Stimulated activated CD8-positive, alpha-beta memory T cell treated with anti-CD3 and anti-CD28 coated beads, Interleukin-12 subunit alpha, Interleukin-12 subunit beta, amount 100 ng/mL, for 24 hours (primary cell): ENCODE measurements around the gene UBQLN1.
"Not testable (repeated sequence)": the region's sequence is repeated elsewhere in the genome, so short reads cannot be mapped to it uniquely, and the experiment has no call there.

Source experiments
- DNase-seq: peaks from one replicate; pipeline ENCODE4 v3.0.0-alpha.2; 2020; ENCODE audit errors: extremely low read depth

Gene UBQLN1

GRCh38 chr9:83707768-83708514 lies at the start of gene UBQLN1:
Gene UBQLN1 (minus strand): TSS chr9:83707958. CDS start chr9:83707679, 279 bp downstream.
- peak; percentile 76 for DNase-seq

GRCh38 chr9:83754383-83754977 lies 46.7 kb upstream of the UBQLN1 start:
- DNase-seq, result no peak

GRCh38 chr9:83749706-83750105 lies 41.9 kb upstream of the UBQLN1 start:
- DNase-seq, result no peak

GRCh38 chr9:83744206-83744605 lies 36.4 kb upstream of the UBQLN1 start:
- no peak for DNase-seq

- DNase-seq, result no peak
These were observed 26.0 kb upstream of the UBQLN1 start for GRCh38 chr9:83733739-83734138.

GRCh38 chr9:83728591-83729368 lies 21.0 kb upstream of the UBQLN1 start:
- not testable (repeated sequence) for DNase-seq

- no peak for DNase-seq
These were observed 16.7 kb upstream of the UBQLN1 start for GRCh38 chr9:83724436-83724835.

- no peak for DNase-seq
These were observed 15.2 kb upstream of the UBQLN1 start for GRCh38 chr9:83722726-83723495.

GRCh38 chr9:83721509-83721908 lies 13.8 kb upstream of the UBQLN1 start:
- DNase-seq, result no peak

GRCh38 chr9:83715794-83716193 lies 8.0 kb upstream of the UBQLN1 start:
- DNase-seq, result no peak

- DNase-seq, result no peak
These were observed 7.5 kb upstream of the UBQLN1 start for GRCh38 chr9:83715221-83715620.

GRCh38 chr9:83714329-83714728 lies 6.6 kb upstream of the UBQLN1 start:
- no peak for DNase-seq

- no peak for DNase-seq
These were observed 879 bp upstream of the UBQLN1 start for GRCh38 chr9:83708515-83709158.

- peak; percentile 28 for DNase-seq
These were observed 315 bp downstream of the UBQLN1 start for GRCh38 chr9:83707518-83707767.

- peak; percentile 36 for DNase-seq
These were observed 861 bp downstream of the UBQLN1 start for GRCh38 chr9:83706676-83707517.

GRCh38 chr9:83705219-83705651 lies 2.5 kb downstream of the UBQLN1 start:
- DNase-seq, result not testable (repeated sequence)

- DNase-seq, result no peak
These were observed 6.0 kb downstream of the UBQLN1 start for GRCh38 chr9:83701769-83702168.

- DNase-seq, result no peak
These were observed 6.5 kb downstream of the UBQLN1 start for GRCh38 chr9:83701286-83701685.

GRCh38 chr9:83699615-83700014 lies 8.1 kb downstream of the UBQLN1 start:
- DNase-seq, result no peak

- DNase-seq, result no peak
These were observed 8.7 kb downstream of the UBQLN1 start for GRCh38 chr9:83698976-83699585.
